Neural cell (in vitro differentiated cells): ENCODE results near the gene PRKCE. TPM values are rescaled to one million over a fixed set of nuclear protein-coding genes. Genes with fewer than 3 reads are reported as not detected.

Source experiments
- H2AFZ ChIP-seq: fragments of 200-600, 300-800 bp; sonication (generic), shearing (Covaris generic); 2 replicates; pipeline ENCODE4 v1.6.0; 2014; ENCODE audit warnings: low read depth, mild to moderate bottlenecking, antibody characterized with exemption, low read length, moderate library complexity
- H3F3A ChIP-seq: fragments of 200-600 bp; shearing (Covaris generic); 2 replicates; pipeline ENCODE4 v1.6.1; 2016; ENCODE audit warnings: mild to moderate bottlenecking, moderate library complexity, mixed read lengths, antibody characterized with exemption, low read length; ENCODE audit not compliant: insufficient read depth, poor library complexity, severe bottlenecking
- H3K27ac ChIP-seq: fragments of 200-600, 300-800 bp; sonication (generic), shearing (Covaris generic); 2 replicates; pipeline ENCODE4 v1.5.1; 2014; ENCODE audit warnings: mild to moderate bottlenecking, low read length, moderate library complexity
- H3K27me3 ChIP-seq: fragments of 300-800, 200-600 bp; sonication (generic), shearing (Covaris generic); 2 replicates; pipeline ENCODE4 v1.6.0; 2014; ENCODE audit warnings: mild to moderate bottlenecking, low read depth, low read length, moderate library complexity; ENCODE audit not compliant: insufficient read depth
- H3K36me3 ChIP-seq: fragments of 300-800, 200-600 bp; sonication (generic), shearing (Covaris generic); 2 replicates; pipeline ENCODE4 v1.5.1; 2014; ENCODE audit warnings: mild to moderate bottlenecking, antibody characterized with exemption, low read length, moderate library complexity; ENCODE audit not compliant: insufficient read depth
- H3K4me2 ChIP-seq: fragments of 300-800, 200-600 bp; sonication (generic), shearing (Covaris generic); 2 replicates; pipeline ENCODE4 v1.6.0; 2014; ENCODE audit warnings: mild to moderate bottlenecking, low read length
- H3K4me3 ChIP-seq: fragments of 300-800, 200-600 bp; sonication (generic), shearing (Covaris generic); 2 replicates; pipeline ENCODE4 v1.5.1; 2014; ENCODE audit warnings: mild to moderate bottlenecking, low read length, moderate library complexity
- H3K79me2 ChIP-seq: fragments of 200-600 bp; shearing (Covaris generic); replicated peaks from 2 replicates; pipeline ENCODE4 v1.6.0; 2014; ENCODE audit warnings: mild to moderate bottlenecking, low read length, moderate library complexity; ENCODE audit not compliant: insufficient read depth
- H3K9ac ChIP-seq: fragments of 300-800, 200-600 bp; sonication (generic), shearing (Covaris generic); 2 replicates; pipeline ENCODE4 v1.6.1; 2016; ENCODE audit warnings: mild to moderate bottlenecking, low read length, mixed read lengths
- H3K9me2 ChIP-seq: fragments of 200-600 bp; shearing (Covaris generic); 2 replicates; pipeline ENCODE4 v1.6.1; 2016; ENCODE audit warnings: mild to moderate bottlenecking, low read length, mixed read lengths; ENCODE audit not compliant: insufficient read depth
- H3K9me3 ChIP-seq: fragments of 200-600, 300-800 bp; sonication (generic), shearing (Covaris generic); 2 replicates; pipeline ENCODE4 v1.6.1; 2016; ENCODE audit warnings: mild to moderate bottlenecking, mixed run types, low read length, moderate library complexity, mixed read lengths
- H4K20me1 ChIP-seq: fragments of 200-600 bp; shearing (Covaris generic); 2 replicates; pipeline ENCODE4 v1.6.1; 2016; ENCODE audit warnings: mild to moderate bottlenecking, mixed run types; ENCODE audit not compliant: insufficient read depth
- CTCF ChIP-seq: fragments of 450-650 bp; IDR thresholded peaks from 2 replicates; pipeline ENCODE4 v1.5.1; 2014; ENCODE audit warnings: antibody characterized with exemption, mild to moderate bottlenecking, moderate library complexity; ENCODE audit not compliant: poor library complexity, severe bottlenecking
- EP300 ChIP-seq: fragments of 450-650 bp; conservative IDR thresholded peaks from 2 replicates; pipeline ENCODE4 v1.6.1; 2014; ENCODE audit warnings: antibody characterized with exemption, mild to moderate bottlenecking, moderate library complexity; ENCODE audit not compliant: poor library complexity, severe bottlenecking
- EZH2 ChIP-seq: fragments of 200-600, 300-800 bp; shearing (Covaris generic), sonication (generic); IDR thresholded peaks from 2 replicates; pipeline ENCODE4 v1.6.1; 2014; ENCODE audit warnings: antibody characterized with exemption, low read length, borderline replicate concordance, mild to moderate bottlenecking; ENCODE audit not compliant: insufficient read depth, poor library complexity, severe bottlenecking
- MXI1 ChIP-seq: fragments of 450-650 bp; conservative IDR thresholded peaks from 2 replicates; pipeline ENCODE4 v1.6.1; 2014; ENCODE audit warnings: antibody characterized with exemption, mild to moderate bottlenecking; ENCODE audit not compliant: poor library complexity, severe bottlenecking
- POLR2AphosphoS5 ChIP-seq: IDR thresholded peaks from 2 replicates; pipeline ENCODE4 v1.6.1; 2012
- RAD21 ChIP-seq: fragments of 450-650 bp; conservative IDR thresholded peaks from 2 replicates; pipeline ENCODE4 v1.6.1; 2014; ENCODE audit warnings: antibody characterized with exemption, mild to moderate bottlenecking, moderate library complexity
- REST ChIP-seq: IDR thresholded peaks from 2 replicates; pipeline ENCODE4 v1.6.1; 2012; ENCODE audit warnings: borderline replicate concordance
- SMC3 ChIP-seq: fragments of 450-650 bp; conservative IDR thresholded peaks from 2 replicates; pipeline ENCODE4 v1.6.1; 2014; ENCODE audit warnings: antibody characterized with exemption, mild to moderate bottlenecking, moderate library complexity; ENCODE audit not compliant: poor library complexity
- TAF1 ChIP-seq: IDR thresholded peaks from 2 replicates; pipeline ENCODE4 v1.6.1; 2012; ENCODE audit warnings: low read depth
- polyA plus RNA-seq: library from polyadenylated mRNA; depleted of rRNA; stranded (reverse); fragments of >200 nt; gene quantifications from 2 replicates; pipeline ENCODE4 v1.2.3, GENCODE V29; 2014

Gene PRKCE
- polyA plus RNA-seq, 1 donor from 2014 or later = 5.4 TPM

- Histone ChIP-seq H3K27ac (no peak overlapping the region), H3K9me3 (no peaks in the 10 kb centered on the region), H3K27me3 (no peaks in the 10 kb centered on the region), H3K9ac (no peak overlapping the region), H3K36me3 (no peaks in the 10 kb centered on the region), H3K9me2 (no peaks in the 10 kb centered on the region), H3K4me3 (no peak overlapping the region), H3K79me2 (no peaks in the 10 kb centered on the region), H2AFZ (no peak overlapping the region), H3F3A (no peaks in the 10 kb centered on the region), H3K4me2 (no peak overlapping the region), H4K20me1 (no peaks in the 10 kb centered on the region)
- TF ChIP-seq SMC3 (no peak), CTCF (no peak), RAD21 (no peak), EZH2 (no peak), EP300 (no peak), REST (no peak), MXI1 (no peak), POLR2AphosphoS5 (no peak), TAF1 (no peak)
Measured at GRCh38 chr2:45782986-45783385, 131.5 kb downstream of the PRKCE start.

- no peak overlapping the region for H3K4me2 ChIP-seq
Measured at GRCh38 chr2:45786030-45786835, 134.8 kb downstream of the PRKCE start.

More at GRCh38 chr2:45786030-45786835, 134.8 kb downstream of the PRKCE start:
- no peaks in the 10 kb centered on the region for H3K79me2 ChIP-seq
- no peak overlapping the region for H3K4me3 ChIP-seq
- H3K9me3 ChIP-seq = no peaks in the 10 kb centered on the region
- no peak overlapping the region for H3K27ac ChIP-seq
- H4K20me1 ChIP-seq = no peaks in the 10 kb centered on the region
- no peaks in the 10 kb centered on the region for H3K27me3 ChIP-seq
- H2AFZ ChIP-seq = no peak overlapping the region
- H3K36me3 ChIP-seq = no peaks in the 10 kb centered on the region
- H3K9ac ChIP-seq = no peak overlapping the region
- no peaks in the 10 kb centered on the region for H3K9me2 ChIP-seq
- TF ChIP-seq TAF1 = no peak
- no peak for TF ChIP-seq EZH2
- no peak for TF ChIP-seq EP300
- no peak for TF ChIP-seq CTCF
- TF ChIP-seq SMC3 = no peak
- TF ChIP-seq MXI1 = no peak
- no peak for TF ChIP-seq POLR2AphosphoS5
- no peaks in the 10 kb centered on the region for H3F3A ChIP-seq
